CD4-positive, alpha-beta T cell treated with Interleukin-17A for 1 hour (primary cell): Measurements from ENCODE around the gene RPL12.

Experiments used
- DNase-seq: peaks from one replicate; pipeline ENCODE4 v3.0.0-alpha.2; 2020

RPL12 gene

GRCh38 chr9:127402401-127403090 lies 48.7 kb downstream of the RPL12 start:
- no peak for DNase-seq

- no peak for DNase-seq
These were observed 51.4 kb downstream of the RPL12 start for GRCh38 chr9:127399736-127400269.

- no peak for DNase-seq
These were observed 52.3 kb downstream of the RPL12 start for GRCh38 chr9:127398715-127399400.

- no peak for DNase-seq
These were observed 52.9 kb downstream of the RPL12 start for GRCh38 chr9:127398275-127398647.
